Liver (tissue), 3 donors: ENCODE results near the gene DOCK8.

Source experiments
- CTCF ChIP-seq: fragments of 150-350 bp; IDR thresholded peaks from 2 replicates; pipeline ENCODE4 v1.5.1; 2017; ENCODE audit warnings: improper control_type of control experiment, low read depth, low read length; ENCODE audit not compliant: missing input control
- GABPA ChIP-seq, 2 donors: IDR thresholded peaks in 1 of 2; conservative IDR thresholded peaks in 1 of 2; 2 replicates each; pipeline ENCODE4 v1.6.1; 2016; ENCODE audit warnings: antibody characterized with exemption in 2 of 2, mild to moderate bottlenecking in 1 of 2, moderate library complexity in 1 of 2
- REST ChIP-seq: IDR thresholded peaks from 2 replicates; pipeline ENCODE4 v1.6.1; 2016; ENCODE audit warnings: antibody characterized with exemption, mild to moderate bottlenecking
- YY1 ChIP-seq: IDR thresholded peaks from 2 replicates; pipeline ENCODE4 v1.6.1; 2016; ENCODE audit warnings: antibody characterized with exemption, mild to moderate bottlenecking
- TF ChIP-seq, protein P1 (sequence below): IDR thresholded peaks from 2 replicates; pipeline ENCODE4 v1.6.1; 2016; ENCODE audit warnings: antibody characterized with exemption
- donor health status: healthy.
- donor health status: healthy.

- TF ChIP-seq YY1: no peak
- no peak for TF ChIP-seq CTCF
- TF ChIP-seq, protein P1, sequence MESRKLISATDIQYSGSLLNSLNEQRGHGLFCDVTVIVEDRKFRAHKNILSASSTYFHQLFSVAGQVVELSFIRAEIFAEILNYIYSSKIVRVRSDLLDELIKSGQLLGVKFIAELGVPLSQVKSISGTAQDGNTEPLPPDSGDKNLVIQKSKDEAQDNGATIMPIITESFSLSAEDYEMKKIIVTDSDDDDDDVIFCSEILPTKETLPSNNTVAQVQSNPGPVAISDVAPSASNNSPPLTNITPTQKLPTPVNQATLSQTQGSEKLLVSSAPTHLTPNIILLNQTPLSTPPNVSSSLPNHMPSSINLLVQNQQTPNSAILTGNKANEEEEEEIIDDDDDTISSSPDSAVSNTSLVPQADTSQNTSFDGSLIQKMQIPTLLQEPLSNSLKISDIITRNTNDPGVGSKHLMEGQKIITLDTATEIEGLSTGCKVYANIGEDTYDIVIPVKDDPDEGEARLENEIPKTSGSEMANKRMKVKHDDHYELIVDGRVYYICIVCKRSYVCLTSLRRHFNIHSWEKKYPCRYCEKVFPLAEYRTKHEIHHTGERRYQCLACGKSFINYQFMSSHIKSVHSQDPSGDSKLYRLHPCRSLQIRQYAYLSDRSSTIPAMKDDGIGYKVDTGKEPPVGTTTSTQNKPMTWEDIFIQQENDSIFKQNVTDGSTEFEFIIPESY: no peak
- no peak for TF ChIP-seq GABPA (IDR thresholded peaks at IDR 0.05 in 1 of 2, conservative IDR thresholded peaks at IDR 0.05 in 1 of 2)
- TF ChIP-seq REST: no peak
Observed at GRCh38 chr9:426264-426663, 211.6 kb downstream of the DOCK8 start.
